Stimulated activated CD4-positive, alpha-beta T cell treated with anti-CD3 and anti-CD28 coated beads, Interleukin-15, amount 100 ng/mL, for 1 hour (primary cell): ENCODE results near the gene PCDHGB5.
A peak's percentile ranks its signal among the peaks of the same experiment; 100 is the strongest.

ENCODE experiments used
- DNase-seq, 2 donors: peaks; one replicate each; pipeline ENCODE4 v3.0.0-alpha.2; 2020; ENCODE audit warnings: low read depth in 1 of 2, low spot score in 1 of 2

Gene PCDHGB5

DNA sequence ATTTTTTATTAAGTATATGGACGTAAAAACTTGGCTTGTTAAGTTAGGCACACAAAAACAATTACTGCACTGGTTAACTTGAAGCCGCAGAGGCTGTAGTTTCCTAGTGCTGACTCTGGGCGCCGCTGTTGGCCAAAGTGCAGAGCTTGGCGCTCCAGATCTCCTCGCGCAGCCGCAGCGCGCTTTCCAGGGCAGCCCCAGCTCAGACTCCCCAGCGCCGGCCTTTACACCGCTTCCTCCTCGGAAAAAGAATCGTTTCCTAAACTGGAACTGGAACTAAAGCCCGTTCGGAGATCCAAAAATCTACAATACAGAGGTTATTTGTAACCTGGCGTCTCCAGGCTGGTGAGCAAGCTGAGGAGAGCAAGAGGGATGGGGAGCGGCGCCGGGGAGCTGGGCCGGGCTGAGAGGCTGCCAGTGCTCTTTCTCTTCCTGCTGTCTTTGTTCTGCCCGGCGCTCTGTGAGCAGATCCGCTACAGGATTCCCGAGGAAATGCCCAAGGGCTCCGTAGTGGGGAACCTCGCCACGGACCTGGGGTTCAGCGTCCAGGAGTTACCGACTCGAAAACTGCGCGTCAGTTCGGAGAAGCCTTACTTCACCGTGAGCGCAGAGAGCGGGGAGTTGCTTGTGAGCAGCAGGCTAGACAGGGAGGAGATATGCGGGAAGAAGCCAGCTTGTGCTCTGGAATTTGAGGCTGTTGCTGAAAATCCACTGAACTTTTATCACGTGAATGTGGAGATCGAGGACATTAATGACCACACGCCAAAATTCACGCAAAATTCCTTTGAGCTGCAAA lies at the start of gene PCDHGB5:
Gene PCDHGB5, plus strand, starts transcription at position 192 of the 796 bp plus-strand sequence. Its CDS starts 181 bp downstream, at position 373.
- DNase-seq: peak in 1 of 2 donors; percentile 35

DNA sequence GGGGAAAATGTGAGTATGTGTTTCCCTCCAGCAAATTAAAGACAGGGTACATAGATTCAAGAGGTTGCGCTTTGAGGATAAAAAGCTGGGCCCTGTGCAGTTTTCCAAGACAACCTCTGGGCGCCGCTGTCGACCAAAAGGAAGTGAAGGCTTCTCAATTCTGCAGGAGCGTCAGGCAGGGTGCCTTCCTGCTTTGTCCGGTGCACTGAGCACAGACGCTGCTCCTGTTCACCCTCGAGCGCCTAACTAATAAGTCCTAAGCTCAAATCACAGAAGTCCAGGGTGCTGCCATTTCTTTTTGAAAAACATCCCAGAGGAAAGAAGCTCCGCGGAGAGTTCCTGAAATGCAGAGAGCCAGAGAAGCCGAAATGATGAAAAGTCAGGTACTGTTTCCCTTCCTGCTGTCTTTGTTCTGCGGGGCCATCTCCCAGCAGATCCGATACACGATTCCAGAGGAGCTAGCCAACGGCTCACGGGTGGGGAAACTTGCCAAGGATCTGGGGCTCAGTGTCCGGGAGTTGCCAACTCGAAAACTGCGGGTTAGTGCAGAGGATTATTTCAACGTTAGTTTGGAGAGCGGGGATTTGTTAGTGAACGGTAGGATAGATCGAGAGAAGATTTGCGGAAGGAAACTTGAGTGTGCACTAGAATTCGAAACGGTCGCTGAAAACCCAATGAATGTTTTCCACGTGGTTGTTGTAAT lies 47.7 kb upstream of the PCDHGB5 start, which contains the start of gene PCDHGB1:
Gene PCDHGB1, plus strand, starts transcription at position 183 of the 703 bp plus-strand sequence. Its CDS starts 162 bp downstream, at position 345.
- DNase-seq: no peak

DNA sequence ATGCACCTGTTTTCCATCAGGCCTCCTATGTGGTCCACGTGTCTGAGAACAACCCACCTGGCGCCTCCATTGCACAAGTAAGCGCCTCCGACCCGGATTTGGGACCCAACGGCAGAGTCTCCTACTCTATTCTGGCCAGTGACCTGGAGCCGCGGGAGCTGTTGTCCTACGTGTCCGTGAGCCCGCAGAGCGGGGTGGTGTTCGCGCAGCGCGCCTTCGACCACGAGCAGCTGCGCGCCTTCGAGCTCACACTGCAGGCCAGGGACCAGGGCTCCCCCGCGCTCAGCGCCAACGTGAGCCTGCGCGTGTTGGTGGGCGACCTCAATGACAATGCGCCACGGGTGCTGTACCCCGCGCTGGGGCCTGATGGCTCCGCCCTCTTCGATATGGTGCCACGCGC lies 46.2 kb upstream of the PCDHGB5 start:
- DNase-seq: no peak

DNA sequence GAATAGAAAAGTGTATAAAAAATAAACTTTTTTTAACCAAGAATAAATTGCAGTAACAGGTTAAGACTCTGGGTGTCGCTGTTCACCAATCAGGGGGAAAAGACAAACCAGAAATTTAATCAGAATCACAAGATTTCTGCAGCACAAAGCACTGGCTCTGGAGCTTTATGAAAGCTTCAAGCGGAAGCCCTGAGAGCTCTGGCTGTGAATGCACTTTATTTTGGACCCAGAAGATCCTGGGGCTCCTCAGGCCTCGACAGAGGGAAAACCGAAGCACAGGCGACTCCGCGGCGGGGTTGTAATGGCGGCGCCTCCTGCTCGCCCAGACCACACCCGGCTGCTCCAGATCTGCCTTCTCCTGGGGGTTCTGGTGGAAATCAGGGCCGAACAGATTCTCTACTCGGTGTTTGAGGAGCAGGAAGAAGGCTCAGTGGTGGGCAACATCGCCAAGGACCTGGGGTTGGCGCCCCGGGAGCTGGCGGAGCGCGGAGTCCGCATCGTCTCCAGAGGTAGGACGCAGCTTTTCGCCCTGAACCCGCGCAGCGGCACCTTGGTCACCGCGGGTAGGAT lies 42.8 kb upstream of the PCDHGB5 start, which contains the start of gene PCDHGA4:
Gene PCDHGA4, plus strand, starts transcription at position 122 of the 570 bp plus-strand sequence. Its CDS starts 87 bp downstream, at position 209.
- DNase-seq: no peak

GRCh38 chr5:141355641-141356040 lies 42.1 kb upstream of the PCDHGB5 start:
- DNase-seq: no peak

DNA sequence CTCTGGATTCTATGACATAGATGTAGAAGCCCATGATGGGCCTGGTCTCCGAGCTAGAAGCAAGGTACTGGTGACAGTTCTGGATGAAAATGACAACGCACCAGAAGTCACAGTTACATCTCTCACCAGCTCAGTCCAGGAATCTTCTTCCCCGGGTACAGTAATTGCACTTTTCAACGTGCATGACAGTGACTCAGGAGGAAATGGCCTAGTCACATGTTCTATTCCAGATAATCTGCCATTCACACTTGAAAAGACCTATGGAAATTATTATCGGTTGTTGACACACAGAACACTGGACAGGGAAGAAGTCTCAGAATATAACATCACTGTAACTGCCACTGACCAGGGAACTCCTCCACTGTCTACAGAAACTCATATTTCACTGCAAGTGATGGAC lies 41.6 kb upstream of the PCDHGB5 start:
- no peak for DNase-seq

- no peak for DNase-seq
These were observed 40.8 kb upstream of the PCDHGB5 start for GRCh38 chr5:141356950-141357349.

- DNase-seq: no peak
These were observed 37.8 kb upstream of the PCDHGB5 start, which contains the start of gene PCDHGB2 for GRCh38 chr5:141359790-141360426. Gene PCDHGB2 (plus strand): TSS chr5:141359994. CDS start chr5:141360136, 142 bp downstream.

DNA sequence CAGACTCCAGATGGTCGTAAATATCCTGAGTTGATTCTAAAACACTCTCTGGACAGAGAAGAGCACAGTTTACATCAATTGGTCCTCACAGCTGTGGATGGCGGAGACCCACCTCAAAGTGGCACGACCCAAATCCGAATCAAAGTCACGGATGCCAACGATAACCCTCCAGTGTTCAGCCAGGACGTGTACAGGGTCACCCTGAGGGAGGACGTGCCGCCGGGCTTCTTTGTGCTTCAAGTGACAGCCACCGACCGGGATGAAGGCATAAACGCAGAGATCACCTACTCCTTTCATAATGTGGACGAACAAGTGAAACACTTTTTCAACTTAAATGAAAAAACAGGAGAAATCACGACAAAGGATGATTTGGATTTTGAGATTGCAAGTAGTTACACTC lies 37.1 kb upstream of the PCDHGB5 start:
- DNase-seq: no peak

DNA sequence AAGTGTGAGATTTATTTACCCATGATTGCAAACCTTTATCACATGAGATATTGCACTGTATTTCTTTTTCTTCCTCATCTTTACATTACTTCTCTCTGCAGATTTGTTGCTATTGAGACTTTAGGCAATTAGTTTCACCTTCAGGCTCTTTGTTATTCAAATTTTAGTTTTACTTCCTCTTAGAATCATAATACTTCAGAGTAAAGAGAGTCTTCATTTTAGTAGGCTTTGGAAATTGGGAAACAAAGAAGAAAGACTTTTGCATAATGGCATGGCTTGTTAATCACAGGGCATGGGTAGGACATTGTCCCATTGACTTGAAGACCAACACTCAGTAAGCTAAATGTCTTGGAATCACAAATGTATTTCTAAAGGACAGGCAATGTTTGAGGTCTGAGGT lies 35.0 kb upstream of the PCDHGB5 start:
- DNase-seq: no peak

DNA sequence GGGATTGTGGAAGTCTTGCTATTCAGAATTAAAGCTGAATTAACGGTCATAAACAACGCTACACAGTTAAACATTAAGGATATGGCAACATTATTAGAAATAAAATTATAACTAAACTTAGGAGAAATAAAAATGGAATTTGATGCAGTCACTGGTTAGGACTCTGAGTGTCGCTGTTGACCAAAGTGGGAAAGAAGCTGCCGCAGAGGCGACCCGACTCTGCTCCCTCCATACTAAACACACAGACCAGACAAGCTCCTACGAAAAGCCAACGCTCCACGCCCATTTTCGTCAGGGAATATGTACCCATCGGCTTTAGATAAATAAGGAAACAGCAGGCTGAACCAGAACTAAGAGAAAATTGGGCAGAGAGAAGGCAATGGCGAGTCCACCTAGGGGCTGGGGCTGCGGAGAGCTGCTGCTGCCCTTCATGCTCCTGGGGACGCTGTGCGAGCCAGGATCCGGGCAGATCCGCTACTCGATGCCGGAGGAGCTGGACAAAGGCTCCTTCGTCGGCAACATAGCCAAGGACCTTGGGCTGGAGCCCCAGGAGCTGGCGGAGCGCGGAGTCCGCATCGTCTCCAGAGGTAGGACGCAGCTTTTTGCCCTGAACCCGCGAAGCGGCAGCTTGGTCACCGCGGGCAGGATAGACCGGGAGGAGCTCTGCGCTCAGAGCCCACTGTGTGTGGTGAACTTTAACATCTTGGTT lies 33.6 kb upstream of the PCDHGB5 start, which contains the start of gene PCDHGA5:
Gene PCDHGA5, plus strand, starts transcription at position 211 of the 709 bp plus-strand sequence. Its CDS starts 169 bp downstream, at position 380.
- DNase-seq: no peak

DNA sequence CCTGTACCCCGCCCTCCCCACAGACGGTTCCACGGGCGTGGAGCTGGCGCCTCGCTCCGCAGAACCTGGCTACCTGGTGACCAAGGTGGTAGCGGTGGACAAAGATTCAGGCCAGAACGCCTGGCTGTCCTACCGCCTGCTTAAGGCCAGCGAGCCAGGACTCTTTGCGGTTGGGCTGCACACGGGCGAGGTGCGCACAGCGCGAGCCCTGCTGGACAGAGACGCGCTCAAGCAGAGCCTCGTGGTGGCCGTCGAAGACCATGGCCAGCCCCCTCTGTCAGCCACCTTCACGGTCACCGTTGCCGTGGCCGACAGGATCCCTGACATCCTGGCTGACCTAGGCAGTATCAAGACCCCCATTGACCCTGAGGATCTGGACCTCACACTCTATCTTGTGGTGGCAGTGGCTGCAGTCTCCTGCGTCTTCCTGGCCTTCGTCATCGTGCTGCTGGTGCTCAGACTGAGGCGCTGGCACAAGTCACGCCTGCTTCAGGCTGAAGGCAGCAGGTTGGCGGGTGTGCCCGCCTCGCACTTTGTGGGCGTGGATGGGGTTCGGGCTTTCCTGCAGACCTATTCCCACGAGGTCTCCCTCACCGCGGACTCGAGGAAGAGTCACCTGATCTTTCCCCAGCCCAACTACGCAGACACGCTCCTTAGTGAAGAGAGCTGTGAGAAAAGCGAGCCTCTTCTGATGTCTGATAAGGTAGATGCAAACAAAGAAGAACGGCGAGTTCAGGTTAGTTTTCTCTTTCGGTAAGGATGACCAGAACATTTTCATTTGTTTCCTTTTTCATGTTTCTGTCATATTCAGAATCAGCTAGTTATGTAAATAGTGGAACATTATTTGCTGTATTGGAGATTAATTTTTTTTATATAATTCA lies 31.5 kb upstream of the PCDHGB5 start:
- DNase-seq: no peak

- no peak for DNase-seq
These were observed 27.5 kb upstream of the PCDHGB5 start, which contains the start of gene PCDHGB3 for GRCh38 chr5:141369994-141370848. Gene PCDHGB3 (plus strand): TSS chr5:141370242. CDS start chr5:141370395, 153 bp downstream.

GRCh38 chr5:141371572-141372475 lies 25.9 kb upstream of the PCDHGB5 start:
- DNase-seq: no peak

DNA sequence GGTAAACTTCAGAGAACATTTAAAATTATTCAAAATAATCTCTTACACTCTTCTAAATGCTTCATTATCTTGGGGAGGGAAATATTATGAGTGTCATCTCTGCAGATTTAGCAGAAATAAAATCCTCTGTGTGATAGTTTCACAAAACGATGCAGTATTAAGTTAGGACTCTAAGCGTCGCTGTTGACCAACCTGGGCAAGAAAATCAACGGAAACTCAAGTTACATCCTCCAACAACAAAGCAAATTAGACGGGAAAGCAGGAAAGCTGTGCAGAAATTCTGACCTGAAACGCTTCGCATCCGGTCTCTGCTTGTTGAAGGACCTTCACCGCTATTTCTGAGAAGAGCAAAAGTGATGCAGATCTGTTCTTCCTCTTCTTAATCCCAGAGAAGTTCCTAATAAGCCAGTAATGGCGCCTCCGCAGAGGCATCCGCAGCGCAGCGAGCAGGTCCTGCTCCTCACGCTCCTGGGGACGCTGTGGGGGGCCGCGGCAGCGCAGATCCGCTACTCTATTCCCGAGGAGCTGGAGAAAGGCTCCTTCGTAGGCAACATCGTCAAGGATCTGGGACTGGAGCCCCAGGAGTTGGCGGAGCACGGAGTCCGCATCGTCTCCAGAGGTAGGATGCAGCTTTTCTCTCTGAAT lies 24.0 kb upstream of the PCDHGB5 start, which contains the start of gene PCDHGA6:
Gene PCDHGA6, plus strand, starts transcription at position 219 of the 645 bp plus-strand sequence. Its CDS starts 193 bp downstream, at position 412.
- DNase-seq: no peak

GRCh38 chr5:141374627-141375026 lies 23.1 kb upstream of the PCDHGB5 start:
- DNase-seq: no peak
